Testis (tissue), 2 donors: ENCODE data around the gene ZNF574.

Experiments
- POLR2A ChIP-seq: fragments of 450-650 bp; IDR thresholded peaks from one replicate; pipeline ENCODE4 v1.6.1; 2017; ENCODE audit warnings: antibody characterized with exemption, mild to moderate bottlenecking, moderate library complexity
- TF ChIP-seq, protein P1 (sequence below), 3 experiments: fragments of 450-650 bp in 2 of 3; fragments of 200-600 bp in 1 of 3; sonication (generic) in 1 of 3; IDR thresholded peaks; one replicate each; pipeline ENCODE4 v1.5.1; 2016 to 2019; ENCODE audit warnings: antibody characterized with exemption in 3 of 3, mild to moderate bottlenecking in 2 of 3, moderate library complexity in 1 of 3

DNA sequence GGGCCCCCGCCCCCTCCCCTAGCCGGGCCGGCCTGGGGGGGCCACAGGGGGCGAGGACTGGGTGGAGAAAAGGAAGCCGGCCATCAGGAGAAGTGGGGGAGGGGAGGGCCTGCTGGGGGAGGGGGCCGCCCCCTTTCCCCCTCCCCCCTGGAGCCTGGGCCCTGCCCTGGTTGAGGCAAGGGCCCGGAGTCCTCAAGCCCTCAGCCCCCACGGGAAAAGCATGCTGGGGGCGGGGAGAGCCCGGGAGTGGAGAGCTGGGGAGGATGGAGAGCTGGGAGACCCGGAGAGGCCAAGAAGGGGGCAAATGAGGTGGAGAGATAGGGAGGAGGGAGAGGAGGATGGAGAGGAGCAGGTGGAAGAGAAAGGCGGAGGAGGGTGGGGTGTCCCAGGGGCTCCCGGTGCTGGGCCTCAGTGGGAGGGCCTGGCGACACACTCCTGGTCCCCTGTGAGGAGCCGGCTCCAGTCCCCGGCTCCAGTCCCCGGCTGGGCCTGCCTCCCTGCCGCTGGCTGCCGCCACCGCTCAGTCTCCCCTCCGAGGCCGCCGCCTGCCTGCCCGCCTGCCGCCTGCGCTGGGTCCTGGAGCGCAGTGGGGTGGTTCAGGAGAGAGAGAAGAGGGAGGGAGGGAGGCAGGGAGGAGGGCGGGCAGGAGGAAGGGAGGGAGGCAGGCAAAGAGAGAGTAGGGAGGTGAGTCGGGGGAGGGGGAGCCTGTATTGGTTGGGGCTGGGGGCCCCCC lies 6.2 kb upstream of the ZNF574 start, which contains the start of gene GRIK5:
- no peak for TF ChIP-seq POLR2A
- TF ChIP-seq, protein P1, sequence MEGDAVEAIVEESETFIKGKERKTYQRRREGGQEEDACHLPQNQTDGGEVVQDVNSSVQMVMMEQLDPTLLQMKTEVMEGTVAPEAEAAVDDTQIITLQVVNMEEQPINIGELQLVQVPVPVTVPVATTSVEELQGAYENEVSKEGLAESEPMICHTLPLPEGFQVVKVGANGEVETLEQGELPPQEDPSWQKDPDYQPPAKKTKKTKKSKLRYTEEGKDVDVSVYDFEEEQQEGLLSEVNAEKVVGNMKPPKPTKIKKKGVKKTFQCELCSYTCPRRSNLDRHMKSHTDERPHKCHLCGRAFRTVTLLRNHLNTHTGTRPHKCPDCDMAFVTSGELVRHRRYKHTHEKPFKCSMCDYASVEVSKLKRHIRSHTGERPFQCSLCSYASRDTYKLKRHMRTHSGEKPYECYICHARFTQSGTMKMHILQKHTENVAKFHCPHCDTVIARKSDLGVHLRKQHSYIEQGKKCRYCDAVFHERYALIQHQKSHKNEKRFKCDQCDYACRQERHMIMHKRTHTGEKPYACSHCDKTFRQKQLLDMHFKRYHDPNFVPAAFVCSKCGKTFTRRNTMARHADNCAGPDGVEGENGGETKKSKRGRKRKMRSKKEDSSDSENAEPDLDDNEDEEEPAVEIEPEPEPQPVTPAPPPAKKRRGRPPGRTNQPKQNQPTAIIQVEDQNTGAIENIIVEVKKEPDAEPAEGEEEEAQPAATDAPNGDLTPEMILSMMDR (IDR thresholded peaks at IDR 0.05) = no peak
